ENCODE measurements around the gene MYO3B.

MYO3B gene

DNA sequence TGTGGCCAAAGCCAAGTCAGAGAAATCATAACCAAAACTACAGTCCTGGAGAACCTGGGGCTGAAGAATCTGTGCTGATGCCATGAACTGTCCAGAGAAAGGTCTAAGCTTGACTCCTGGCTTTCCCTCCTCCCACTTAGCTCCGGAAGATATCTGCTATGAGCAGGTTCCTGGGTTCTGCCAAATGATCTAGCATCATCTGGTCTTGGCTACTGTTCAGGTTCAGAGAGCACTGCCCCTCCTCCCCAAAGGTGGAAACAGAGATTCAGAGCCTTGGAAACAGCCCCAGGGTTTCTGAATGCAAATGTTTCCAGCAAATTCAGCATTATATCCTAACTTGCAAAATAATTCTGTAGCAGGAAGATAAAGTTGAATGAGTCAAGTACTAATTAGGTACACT, 317.9 kb downstream of the MYO3B start:
- no peak for DNase-seq (ENCODE audit: low read depth in 2 of 2)
- TF ChIP-seq, protein P1, sequence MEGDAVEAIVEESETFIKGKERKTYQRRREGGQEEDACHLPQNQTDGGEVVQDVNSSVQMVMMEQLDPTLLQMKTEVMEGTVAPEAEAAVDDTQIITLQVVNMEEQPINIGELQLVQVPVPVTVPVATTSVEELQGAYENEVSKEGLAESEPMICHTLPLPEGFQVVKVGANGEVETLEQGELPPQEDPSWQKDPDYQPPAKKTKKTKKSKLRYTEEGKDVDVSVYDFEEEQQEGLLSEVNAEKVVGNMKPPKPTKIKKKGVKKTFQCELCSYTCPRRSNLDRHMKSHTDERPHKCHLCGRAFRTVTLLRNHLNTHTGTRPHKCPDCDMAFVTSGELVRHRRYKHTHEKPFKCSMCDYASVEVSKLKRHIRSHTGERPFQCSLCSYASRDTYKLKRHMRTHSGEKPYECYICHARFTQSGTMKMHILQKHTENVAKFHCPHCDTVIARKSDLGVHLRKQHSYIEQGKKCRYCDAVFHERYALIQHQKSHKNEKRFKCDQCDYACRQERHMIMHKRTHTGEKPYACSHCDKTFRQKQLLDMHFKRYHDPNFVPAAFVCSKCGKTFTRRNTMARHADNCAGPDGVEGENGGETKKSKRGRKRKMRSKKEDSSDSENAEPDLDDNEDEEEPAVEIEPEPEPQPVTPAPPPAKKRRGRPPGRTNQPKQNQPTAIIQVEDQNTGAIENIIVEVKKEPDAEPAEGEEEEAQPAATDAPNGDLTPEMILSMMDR (IDR thresholded peaks at IDR 0.05; ENCODE audit: low read depth, low read length) = no peak
- H3K4me3 ChIP-seq (replicated peaks in 1 of 2; ENCODE audit: low read depth in 2 of 2, low read length in 2 of 2) = no peak overlapping the region

DNA sequence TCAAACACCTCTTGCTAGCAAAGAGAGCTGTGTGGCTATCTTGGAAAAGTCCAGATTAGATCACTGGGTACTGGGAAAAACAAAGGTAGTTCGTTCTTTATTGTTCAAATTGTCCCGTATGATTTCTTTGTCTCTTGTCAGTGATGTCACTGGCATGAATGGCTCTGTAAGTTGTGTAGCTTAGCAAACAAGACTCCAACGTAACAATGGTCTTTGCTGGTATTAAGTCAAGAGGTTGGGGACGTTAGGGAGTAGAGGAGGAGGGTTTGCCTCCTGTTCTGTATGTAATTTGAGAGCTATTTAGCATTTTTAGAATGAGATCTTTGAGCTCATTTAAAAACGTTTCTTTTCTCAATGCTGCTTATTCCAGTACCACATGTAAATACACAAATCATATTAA, 320.7 kb downstream of the MYO3B start:
- TF ChIP-seq, protein P1 (IDR thresholded peaks at IDR 0.05; ENCODE audit: low read depth, low read length) = no peak
- no peak for DNase-seq (ENCODE audit: low read depth in 2 of 2)
- no peak overlapping the region for H3K4me3 ChIP-seq (replicated peaks in 1 of 2; ENCODE audit: low read depth in 2 of 2, low read length in 2 of 2)

DNA sequence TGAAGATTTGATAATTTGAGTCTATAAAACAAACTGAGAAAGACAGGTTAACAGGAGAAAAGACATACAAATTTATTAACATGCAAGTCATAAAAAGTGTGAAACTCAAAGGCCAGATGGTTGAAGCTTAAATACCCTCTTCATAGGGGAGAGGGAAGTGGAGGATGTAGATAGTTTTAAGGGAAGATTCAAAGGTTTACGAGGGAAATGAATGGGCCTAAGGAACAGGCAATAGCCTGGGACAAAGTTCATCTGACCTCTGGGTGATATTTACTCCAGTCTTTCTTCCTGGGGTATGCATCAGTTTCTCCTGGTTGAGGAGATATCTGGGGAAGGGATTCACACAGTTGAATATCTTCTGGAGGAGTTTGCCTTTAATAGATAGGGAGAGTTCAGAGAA, 322.2 kb downstream of the MYO3B start:
- no peak for DNase-seq (ENCODE audit: low read depth in 2 of 2)
- no peak overlapping the region for H3K4me3 ChIP-seq (replicated peaks in 1 of 2; ENCODE audit: low read depth in 2 of 2, low read length in 2 of 2)
- TF ChIP-seq, protein P1 (IDR thresholded peaks at IDR 0.05; ENCODE audit: low read depth, low read length) = no peak

DNA sequence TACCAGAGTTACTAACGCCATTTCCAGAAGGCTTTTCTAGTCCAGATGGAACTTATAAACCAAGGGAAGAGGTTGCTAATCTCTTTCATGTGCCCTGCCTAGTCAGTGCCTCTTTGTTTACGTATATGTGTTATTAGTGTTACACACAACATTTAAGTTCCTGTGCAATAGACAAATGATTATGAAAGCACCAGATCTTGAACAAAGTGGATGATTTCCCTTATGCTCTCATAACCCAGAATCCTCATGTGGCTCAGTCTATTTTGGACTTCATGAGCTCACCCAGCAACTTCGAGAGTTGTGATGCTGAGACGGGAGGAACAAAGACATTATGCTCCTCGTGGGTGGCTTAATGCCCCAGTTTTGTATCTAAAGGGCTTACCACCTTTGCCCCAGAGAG, 322.8 kb downstream of the MYO3B start:
- TF ChIP-seq, protein P1 (IDR thresholded peaks at IDR 0.05; ENCODE audit: low read depth, low read length) = no peak
- DNase-seq (ENCODE audit: low read depth in 2 of 2) = peak in 1 of 2 donors; percentile 22
- no peak overlapping the region for H3K4me3 ChIP-seq (replicated peaks in 1 of 2; ENCODE audit: low read depth in 2 of 2, low read length in 2 of 2)

DNA sequence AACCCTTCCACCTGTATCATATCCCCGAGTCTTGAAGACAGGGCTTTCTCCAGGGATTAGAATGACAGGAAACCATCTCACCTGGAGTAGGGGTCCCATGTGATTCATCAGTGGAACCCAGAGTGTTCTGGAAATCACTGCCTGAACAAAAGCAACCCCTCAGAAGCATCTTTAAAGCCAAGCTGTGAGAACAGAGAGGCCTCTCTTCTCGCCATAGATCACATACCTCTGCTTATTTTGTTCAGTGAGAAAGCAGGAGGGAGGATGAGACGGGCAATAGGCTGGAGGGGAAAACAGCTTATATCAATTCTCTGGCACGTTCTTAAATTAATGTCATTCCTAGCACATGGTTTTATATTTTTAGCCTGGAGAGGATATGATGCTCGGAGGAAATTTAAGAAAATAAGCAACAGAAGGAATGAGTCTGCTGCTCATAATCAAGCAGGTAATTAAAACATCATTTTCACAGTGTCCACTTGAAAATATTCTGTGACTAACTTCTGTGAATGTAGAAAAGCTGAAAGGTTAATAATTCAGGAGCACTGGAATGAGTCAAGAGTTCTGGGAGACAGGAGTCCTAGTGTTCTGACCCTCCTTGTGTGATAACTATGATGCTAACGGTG, 323.6 kb downstream of the MYO3B start:
- no peak for DNase-seq (ENCODE audit: low read depth in 2 of 2)
- TF ChIP-seq, protein P1 (IDR thresholded peaks at IDR 0.05; ENCODE audit: low read depth, low read length) = no peak
- no peak overlapping the region for H3K4me3 ChIP-seq (replicated peaks in 1 of 2; ENCODE audit: low read depth in 2 of 2, low read length in 2 of 2)

DNA sequence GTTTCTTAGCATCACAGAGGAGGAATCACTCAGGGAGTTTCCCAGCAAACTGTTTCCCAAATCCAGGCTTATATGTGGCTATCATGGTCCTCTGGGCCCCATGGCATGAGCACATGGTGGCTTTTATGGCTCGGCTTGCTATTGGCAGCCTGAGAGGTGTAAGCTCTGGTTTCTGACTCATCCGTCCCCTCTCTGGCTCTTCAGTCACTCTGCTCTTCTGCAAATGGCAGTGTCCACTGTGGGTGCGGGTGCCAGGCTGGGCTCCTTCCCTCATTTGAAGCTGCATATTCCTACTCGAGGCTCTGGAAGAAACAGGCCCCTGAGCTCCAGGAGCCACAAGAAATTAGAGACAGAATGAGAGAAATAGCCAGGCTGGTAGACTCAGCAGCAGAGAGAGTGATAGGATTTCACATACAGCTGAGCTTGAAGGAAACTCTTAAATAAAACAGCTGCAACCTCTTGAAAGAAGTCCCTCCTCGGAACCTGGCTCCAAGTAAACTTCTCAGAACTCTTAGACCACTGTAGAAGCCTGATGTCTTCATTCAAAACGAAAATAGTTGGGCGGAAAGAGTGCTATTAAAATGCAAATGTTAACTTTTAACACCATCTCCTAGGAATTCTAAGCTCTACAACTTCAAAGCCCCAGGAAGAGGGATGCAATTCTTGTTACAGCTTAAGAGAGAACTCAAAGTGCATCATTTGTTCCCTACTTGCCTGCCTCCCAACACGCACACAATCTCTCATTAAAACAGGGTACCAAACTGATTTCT, 324.6 kb downstream of the MYO3B start:
- TF ChIP-seq, protein P1 (IDR thresholded peaks at IDR 0.05; ENCODE audit: low read depth, low read length) = no peak
- no peak for DNase-seq (ENCODE audit: low read depth in 2 of 2)
- no peak overlapping the region for H3K4me3 ChIP-seq (replicated peaks in 1 of 2; ENCODE audit: low read depth in 2 of 2, low read length in 2 of 2)

Measured in cardiac fibroblast (primary cell).